ENCODE measurements around the gene KRTAP5-9.
"Not testable (repeated sequence)": the region's sequence is repeated elsewhere in the genome, so short reads cannot be mapped to it uniquely, and the experiment has no call there.

GRCh38 chr11:71540521-71541304, 7.5 kb upstream of the KRTAP5-9 start:
- not testable (repeated sequence) for TF ChIP-seq POLR2A, CTCF (IDR thresholded peaks at IDR 0.05)
